ENCODE measurements around the gene ZNF512. TPM values are rescaled to one million over a fixed set of nuclear protein-coding genes. Genes with fewer than 3 reads are reported as not detected.

Gene ZNF512
- total and polyA plus RNA-seq, 2 donors (not counting 1 experiment from before 2014, with no cell fraction given): 33.3 to 72.3 TPM

GRCh38 chr2:27647289-27647688 is 64.4 kb downstream of the ZNF512 start:
- no peaks in the 10 kb centered on the region for H3K4me1 Mint-ChIP-seq
- no peak overlapping the region for H3K27ac Mint-ChIP-seq
- intact Hi-C loops (cut with micrococcal nuclease): no loop called here
- H3K9me3 ChIP-seq (ENCODE audit: control extremely low read depth in 1 of 3, control insufficient read depth in 2 of 3, insufficient read depth in 1 of 3, low read length in 2 of 3): no peaks in the 10 kb centered on the region
- no peaks in the 10 kb centered on the region for H3K4me1 ChIP-seq (ENCODE audit: control insufficient read depth in 2 of 2, insufficient read depth in 2 of 2, low read length in 2 of 2)
- no peaks in the 10 kb centered on the region for H3K9me3 Mint-ChIP-seq (ENCODE audit: insufficient read depth)
- peaks cover 16 to 47% of the 10 kb centered on the region in 2 experiments for H3K36me3 ChIP-seq (replicated peaks in 1 of 2; ENCODE audit: control extremely low read depth in 1 of 2, control insufficient read depth in 1 of 2, extremely low read depth in 1 of 2, insufficient read depth in 2 of 2, low read length in 1 of 2)
- TF ChIP-seq EZH2 (IDR thresholded peaks at IDR 0.05; ENCODE audit: borderline replicate concordance, insufficient read depth, low read depth, low read length, poor library complexity, severe bottlenecking) (no peak), CTCF (IDR thresholded peaks at IDR 0.05) (no peak)
- H3K9ac ChIP-seq (ENCODE audit: low read length): no peak overlapping the region
- H4K20me1 ChIP-seq (ENCODE audit: control insufficient read depth, insufficient read depth, low read length, poor library complexity, severe bottlenecking): no peaks in the 10 kb centered on the region
- no peak for DNase-seq
- H3K27me3 ChIP-seq (replicated peaks in 1 of 4; ENCODE audit: control extremely low read depth in 1 of 4, control insufficient read depth in 3 of 4, insufficient read depth in 4 of 4, low read length in 3 of 4): no peaks in the 10 kb centered on the region
- no peak overlapping the region for H2AFZ ChIP-seq (ENCODE audit: insufficient read depth, low read depth, low read length, poor library complexity, severe bottlenecking)
- no peak overlapping the region for H3K4me3 ChIP-seq (ENCODE audit: control extremely low read depth in 1 of 5, extremely low read depth in 1 of 5, insufficient read depth in 1 of 5, low read depth in 2 of 5, low read length in 4 of 5)
- no peak for ATAC-seq (ENCODE audit: low read depth)
- POLR2A ChIA-PET: no interaction called here
- CTCF ChIA-PET: interaction anchor here (1.5 kb wide), 1 partner anchor 36 kb away, joined by 3 read pairs; no protein-coding TSS in a partner anchor
- H3K79me2 ChIP-seq (ENCODE audit: control insufficient read depth, insufficient read depth, low read length): no peaks in the 10 kb centered on the region
- no peaks in the 10 kb centered on the region for H3K27me3 Mint-ChIP-seq
- H3K27ac ChIP-seq (ENCODE audit: low read length in 2 of 2): no peak overlapping the region
- no peak overlapping the region for H3K4me2 ChIP-seq (replicated peaks; ENCODE audit: low read depth, low read length, poor library complexity, severe bottlenecking)
- H3K4me3 Mint-ChIP-seq: no peak overlapping the region

- POLR2A ChIA-PET: no interaction called here
- Histone ChIP-seq H3K27me3 (replicated peaks in 1 of 4; ENCODE audit: control extremely low read depth in 1 of 4, control insufficient read depth in 3 of 4, insufficient read depth in 4 of 4, low read length in 3 of 4) (no peaks in the 10 kb centered on the region), H4K20me1 (ENCODE audit: control insufficient read depth, insufficient read depth, low read length, poor library complexity, severe bottlenecking) (no peaks in the 10 kb centered on the region), H3K9ac (ENCODE audit: low read length) (no peak overlapping the region), H3K9me3 (ENCODE audit: control extremely low read depth in 1 of 3, control insufficient read depth in 2 of 3, insufficient read depth in 1 of 3, low read length in 2 of 3) (no peaks in the 10 kb centered on the region), H3K4me3 (ENCODE audit: control extremely low read depth in 1 of 5, extremely low read depth in 1 of 5, insufficient read depth in 1 of 5, low read depth in 2 of 5, low read length in 4 of 5) (no peak overlapping the region), H3K79me2 (ENCODE audit: control insufficient read depth, insufficient read depth, low read length) (no peaks in the 10 kb centered on the region), H3K4me2 (replicated peaks; ENCODE audit: low read depth, low read length, poor library complexity, severe bottlenecking) (no peak overlapping the region), H3K36me3 (replicated peaks in 1 of 2; ENCODE audit: control extremely low read depth in 1 of 2, control insufficient read depth in 1 of 2, extremely low read depth in 1 of 2, insufficient read depth in 2 of 2, low read length in 1 of 2) (peaks cover 16 to 47% of the 10 kb centered on the region in 2 experiments), H3K4me1 (ENCODE audit: control insufficient read depth in 2 of 2, insufficient read depth in 2 of 2, low read length in 2 of 2) (no peaks in the 10 kb centered on the region), H3K27ac (ENCODE audit: low read length in 2 of 2) (no peak overlapping the region), H2AFZ (ENCODE audit: insufficient read depth, low read depth, low read length, poor library complexity, severe bottlenecking) (no peak overlapping the region)
- H3K9me3 Mint-ChIP-seq (ENCODE audit: insufficient read depth): no peaks in the 10 kb centered on the region
- H3K27me3 Mint-ChIP-seq: no peaks in the 10 kb centered on the region
- ATAC-seq (ENCODE audit: low read depth) (no peak), DNase-seq (no peak)
- H3K4me3 Mint-ChIP-seq: no peak overlapping the region
- CTCF ChIA-PET: no interaction called here
- no peak overlapping the region for H3K27ac Mint-ChIP-seq
- 100% methylated on average over 1 of the region's 4 CpGs for WGBS (ENCODE audit: insufficient coverage)
- no peak for TF ChIP-seq EZH2 (IDR thresholded peaks at IDR 0.05; ENCODE audit: borderline replicate concordance, insufficient read depth, low read depth, low read length, poor library complexity, severe bottlenecking)
- no peak for TF ChIP-seq CTCF (IDR thresholded peaks at IDR 0.05)
- H3K4me1 Mint-ChIP-seq: no peaks in the 10 kb centered on the region
- intact Hi-C loops (cut with micrococcal nuclease): no loop called here
These were observed 64.9 kb downstream of the ZNF512 start for GRCh38 chr2:27647737-27648136.

Measured in B cell (primary cell).